SK-N-SH treated with all-trans-retinoic acid at 6 μM for 48 hours (cell line): ENCODE data around the gene ZNFX1.

Experiments used
- ATAC-seq: fragments of 200-7000 bp; cut with Tn5 transposase; 3 replicates; pipeline ENCODE4 v1.9.1; 2020; ENCODE audit warnings: mild to moderate bottlenecking, moderate library complexity
- ARNTL ChIP-seq: fragments of 450-650 bp; formaldehyde crosslinking; IDR thresholded peaks from 2 replicates; pipeline ENCODE4 v1.5.0; 2020; ENCODE audit warnings: low read depth, mild to moderate bottlenecking, moderate library complexity, borderline replicate concordance
- BACH2 ChIP-seq: fragments of 250-450 bp; sonication (Bioruptor Pico); IDR thresholded peaks from 2 replicates; pipeline ENCODE4 v1.9.0; 2021; ENCODE audit warnings: mild to moderate bottlenecking, borderline replicate concordance
- CREB5 ChIP-seq: fragments of 250-450 bp; sonication (Bioruptor Pico); IDR thresholded peaks from 2 replicates; pipeline ENCODE4 v1.5.1; 2020; ENCODE audit warnings: low read depth, mild to moderate bottlenecking, moderate library complexity
- CSDC2 ChIP-seq: fragments of 250-450 bp; sonication (Bioruptor Pico); IDR thresholded peaks from 2 replicates; pipeline ENCODE4 v1.5.0; 2020; ENCODE audit warnings: mild to moderate bottlenecking, moderate library complexity
- CSRNP3 ChIP-seq: fragments of 250-450 bp; sonication (Bioruptor Pico); IDR thresholded peaks from 2 replicates; pipeline ENCODE4 v1.5.1; 2021; ENCODE audit warnings: mild to moderate bottlenecking, moderate library complexity
- ESRRG ChIP-seq: fragments of 250-450 bp; sonication (Bioruptor Pico); IDR thresholded peaks from 2 replicates; pipeline ENCODE4 v1.6.1; 2021; ENCODE audit warnings: mild to moderate bottlenecking
- GLIS3 ChIP-seq: fragments of 250-450 bp; sonication (Bioruptor Pico); IDR thresholded peaks from 2 replicates; pipeline ENCODE4 v1.5.0; 2020; ENCODE audit warnings: mild to moderate bottlenecking, moderate library complexity
- ISL1 ChIP-seq: fragments of 250-450 bp; sonication (Bioruptor Pico); IDR thresholded peaks from 2 replicates; pipeline ENCODE4 v2.1.2; 2022; ENCODE audit warnings: mild to moderate bottlenecking, moderate library complexity
- OSR1 ChIP-seq: fragments of 250-450 bp; sonication (Bioruptor Pico); IDR thresholded peaks from 2 replicates; pipeline ENCODE4 v1.8.0; 2022; ENCODE audit warnings: moderate library complexity, mild to moderate bottlenecking, inconsistent platforms
- PATZ1 ChIP-seq: fragments of 250-450 bp; sonication (Bioruptor Pico); IDR thresholded peaks from 2 replicates; pipeline ENCODE4 v1.8.0; 2020; ENCODE audit warnings: mild to moderate bottlenecking, moderate library complexity, borderline replicate concordance
- POU6F1 ChIP-seq: fragments of 250-450 bp; sonication (Bioruptor Pico); IDR thresholded peaks from 2 replicates; pipeline ENCODE4 v1.8.0; 2021; ENCODE audit warnings: low read depth, mild to moderate bottlenecking, moderate library complexity, borderline replicate concordance
- PPARA ChIP-seq: fragments of 250-450 bp; sonication (Bioruptor Pico); IDR thresholded peaks from 2 replicates; pipeline ENCODE4 v1.5.0; 2020; ENCODE audit warnings: mild to moderate bottlenecking, borderline replicate concordance
- RARB ChIP-seq: fragments of 250-450 bp; sonication (Bioruptor Pico); IDR thresholded peaks from 2 replicates; pipeline ENCODE4 v1.8.0; 2021; ENCODE audit warnings: mild to moderate bottlenecking, moderate library complexity
- SNAI2 ChIP-seq: fragments of 250-450 bp; sonication (Bioruptor Pico); IDR thresholded peaks from 2 replicates; pipeline ENCODE4 v1.5.0; 2020; ENCODE audit warnings: mild to moderate bottlenecking, moderate library complexity
- TCF4 ChIP-seq: fragments of 250-450 bp; sonication (Bioruptor Pico); IDR thresholded peaks from 2 replicates; pipeline ENCODE4 v1.8.0; 2021; ENCODE audit warnings: mild to moderate bottlenecking, moderate library complexity, borderline replicate concordance
- TOX ChIP-seq: fragments of 250-450 bp; sonication (Bioruptor Pico); IDR thresholded peaks from 2 replicates; pipeline ENCODE4 v1.8.0; 2021; ENCODE audit warnings: mild to moderate bottlenecking, moderate library complexity, borderline replicate concordance
- TSHZ2 ChIP-seq: fragments of 250-450 bp; sonication (Bioruptor Pico); IDR thresholded peaks from 2 replicates; pipeline ENCODE4 v1.5.0; 2020; ENCODE audit warnings: mild to moderate bottlenecking, moderate library complexity
- ZC3H10 ChIP-seq: fragments of 250-450 bp; sonication (Bioruptor Pico); IDR thresholded peaks from 2 replicates; pipeline ENCODE4 v1.5.1; 2021; ENCODE audit warnings: mild to moderate bottlenecking, moderate library complexity
- ZFP3 ChIP-seq: fragments of 250-450 bp; sonication (Bioruptor Pico); IDR thresholded peaks from 2 replicates; pipeline ENCODE4 v1.5.0; 2020; ENCODE audit warnings: mild to moderate bottlenecking, moderate library complexity
- ZNF565 ChIP-seq: fragments of 450-650 bp; formaldehyde crosslinking; conservative IDR thresholded peaks from 2 replicates; pipeline ENCODE4 v1.5.0; 2020; ENCODE audit warnings: low read depth, mild to moderate bottlenecking, moderate library complexity
- ZNF70 ChIP-seq: fragments of 450-650 bp; formaldehyde crosslinking; IDR thresholded peaks from 2 replicates; pipeline ENCODE4 v1.5.0; 2020; ENCODE audit warnings: mild to moderate bottlenecking, moderate library complexity
- ZNF8 ChIP-seq: fragments of 450-650 bp; formaldehyde crosslinking; IDR thresholded peaks from 2 replicates; pipeline ENCODE4 v1.5.0; 2020; ENCODE audit warnings: mild to moderate bottlenecking, moderate library complexity

The ZNFX1 gene

GRCh38 chr20:49281913-49282467 is 4.1 kb upstream of the ZNFX1 start (continued):
- TF ChIP-seq ZC3H10 (CRISPR knock-in tag) (no peak), BACH2 (CRISPR knock-in tag) (no peak), CSDC2 (no peak)

GRCh38 chr20:49281059-49281912 is 3.4 kb upstream of the ZNFX1 start:
- no peak for TF ChIP-seq ESRRG (CRISPR knock-in tag)
- no peak for TF ChIP-seq ISL1 (CRISPR knock-in tag)
- no peak for TF ChIP-seq PATZ1 (CRISPR knock-in tag)
- TF ChIP-seq CREB5 (CRISPR knock-in tag): no peak
- no peak for TF ChIP-seq GLIS3 (CRISPR knock-in tag)
- no peak for TF ChIP-seq ZNF565 (CRISPR knock-in tag)
- no peak for TF ChIP-seq TCF4 (CRISPR knock-in tag)
- no peak for TF ChIP-seq BACH2 (CRISPR knock-in tag)
- TF ChIP-seq ZNF8 (CRISPR knock-in tag): no peak
- no peak for TF ChIP-seq PPARA (CRISPR knock-in tag)
- no peak for TF ChIP-seq CSDC2
- no peak for TF ChIP-seq POU6F1 (CRISPR knock-in tag)
- no peak for ATAC-seq

GRCh38 chr20:49280463-49281058 is 2.7 kb upstream of the ZNFX1 start:
- TF ChIP-seq ESRRG (CRISPR knock-in tag): no peak
- no peak for TF ChIP-seq ZC3H10 (CRISPR knock-in tag)
- TF ChIP-seq BACH2 (CRISPR knock-in tag): no peak
- no peak for TF ChIP-seq ZNF565 (CRISPR knock-in tag)
- TF ChIP-seq TCF4 (CRISPR knock-in tag): no peak
- TF ChIP-seq TSHZ2 (CRISPR knock-in tag): no peak
- no peak for TF ChIP-seq ZNF70
- no peak for TF ChIP-seq ISL1 (CRISPR knock-in tag)
- TF ChIP-seq PATZ1 (CRISPR knock-in tag): no peak
- no peak for TF ChIP-seq GLIS3 (CRISPR knock-in tag)
- no peak for TF ChIP-seq CSRNP3
- TF ChIP-seq ZFP3 (CRISPR knock-in tag): no peak
- no peak for TF ChIP-seq RARB (CRISPR knock-in tag)
- no peak for TF ChIP-seq POU6F1 (CRISPR knock-in tag)
- no peak for TF ChIP-seq TOX (CRISPR knock-in tag)
- TF ChIP-seq CSDC2: no peak
- no peak for TF ChIP-seq ARNTL (CRISPR knock-in tag)
- no peak for TF ChIP-seq OSR1 (CRISPR knock-in tag)
- no peak for TF ChIP-seq SNAI2 (CRISPR knock-in tag)
- TF ChIP-seq, all 23 proteins: peak for 0
- ATAC-seq: no peak
